ENCODE measurements around the gene DGCR6L.
"Not testable (repeated sequence)": the region's sequence is repeated elsewhere in the genome, so short reads cannot be mapped to it uniquely, and the experiment has no call there.

- TF ChIP-seq CTCF (conservative IDR thresholded peaks at IDR 0.05); ZFX (IDR thresholded peaks at IDR 0.05): not testable (repeated sequence)
Observed at GRCh38 chr22:20357967-20358366, 38.1 kb upstream of the DGCR6L start.
